DOHH2 (cell line): ENCODE results near the gene GRIPAP1.

Experiments
- H3F3A ChIP-seq: fragments of 200-600 bp; sonication (generic), shearing (Covaris generic); 2 replicates; pipeline ENCODE4 v1.6.0; 2016; ENCODE audit warnings: antibody characterized with exemption, mild to moderate bottlenecking; ENCODE audit not compliant: control insufficient read depth, insufficient read depth
- H3K27ac ChIP-seq: fragments of 200-600 bp; sonication (generic); 2 replicates; pipeline ENCODE4 v1.5.1; 2014; ENCODE audit warnings: low read depth, mild to moderate bottlenecking, low read length, moderate library complexity
- H3K27me3 ChIP-seq: fragments of 200-600 bp; sonication (generic); 2 replicates; pipeline ENCODE4 v1.6.1; 2014; ENCODE audit warnings: mild to moderate bottlenecking, low read length, mixed read lengths; ENCODE audit not compliant: control insufficient read depth
- H3K36me3 ChIP-seq: fragments of 200-600 bp; sonication (generic); 2 replicates; pipeline ENCODE4 v1.6.1; 2014; ENCODE audit warnings: mild to moderate bottlenecking, low read length, moderate library complexity, mixed read lengths; ENCODE audit not compliant: control insufficient read depth
- H3K4me1 ChIP-seq: fragments of 200-600 bp; sonication (generic); 2 replicates; pipeline ENCODE4 v1.6.1; 2014; ENCODE audit warnings: mild to moderate bottlenecking, low read length, mixed read lengths; ENCODE audit not compliant: control insufficient read depth
- H3K4me2 ChIP-seq: fragments of 200-600 bp; sonication (generic); 2 replicates; pipeline ENCODE4 v1.6.0; 2014; ENCODE audit warnings: mild to moderate bottlenecking, low read length, moderate library complexity
- H3K4me3 ChIP-seq: fragments of 200-600 bp; sonication (generic); 2 replicates; pipeline ENCODE4 v1.5.1; 2014; ENCODE audit warnings: mild to moderate bottlenecking, low read length, mixed read lengths
- H3K79me2 ChIP-seq: fragments of 200-600 bp; sonication (generic); 2 replicates; pipeline ENCODE4 v1.6.1; 2014; ENCODE audit warnings: mild to moderate bottlenecking, low read length, mixed read lengths; ENCODE audit not compliant: control insufficient read depth
- H3K9me2 ChIP-seq: fragments of 200-600 bp; sonication (generic); replicated peaks from 2 replicates; pipeline ENCODE4 v1.6.1; 2014; ENCODE audit warnings: mild to moderate bottlenecking, low read length, mixed read lengths; ENCODE audit not compliant: control insufficient read depth
- H3K9me3 ChIP-seq: fragments of 200-600 bp; sonication (generic); 2 replicates; pipeline ENCODE4 v1.6.1; 2014; ENCODE audit warnings: antibody characterized with exemption, low read length, mixed read lengths; ENCODE audit not compliant: control insufficient read depth, insufficient read depth
- H4K20me1 ChIP-seq: fragments of 200-600 bp; sonication (generic); 2 replicates; pipeline ENCODE4 v1.6.0; 2014; ENCODE audit warnings: low read depth, mild to moderate bottlenecking, antibody characterized with exemption, low read length, moderate library complexity; ENCODE audit not compliant: control insufficient read depth, insufficient read depth
- CTCF ChIP-seq: fragments of 200-600 bp; sonication (generic); IDR thresholded peaks from one replicate; pipeline ENCODE4 v1.5.1; 2014; ENCODE audit warnings: antibody characterized with exemption, mild to moderate bottlenecking, low read depth, low read length; ENCODE audit not compliant: poor library complexity, severe bottlenecking
- EZH2phosphoT487 ChIP-seq: fragments of 200-600 bp; sonication (generic); IDR thresholded peaks from 2 replicates; pipeline ENCODE4 v1.6.1; 2017; ENCODE audit warnings: borderline replicate concordance, mild to moderate bottlenecking, antibody characterized with exemption, low read length, moderate library complexity, mixed read lengths

The GRIPAP1 gene

GRCh38 chrX:49039598-49040375 lies 37.7 kb upstream of the GRIPAP1 start:
- H3K27ac ChIP-seq: no peak overlapping the region
- H3F3A ChIP-seq: no peaks in the 10 kb centered on the region
- peak overlapping the region; percentile 22; the same call in 1 of the 2 replicates for H3K4me3 ChIP-seq
- peaks cover 18% of the 10 kb centered on the region for H3K36me3 ChIP-seq
- TF ChIP-seq EZH2phosphoT487: no peak
- no peak for TF ChIP-seq CTCF
- peaks cover 31% of the 10 kb centered on the region for H3K4me1 ChIP-seq
- no peaks in the 10 kb centered on the region for H3K9me2 ChIP-seq
- H4K20me1 ChIP-seq: no peaks in the 10 kb centered on the region
- H3K79me2 ChIP-seq: peaks cover 14% of the 10 kb centered on the region
- no peaks in the 10 kb centered on the region for H3K27me3 ChIP-seq
- H3K9me3 ChIP-seq: no peaks in the 10 kb centered on the region
- peak overlapping the region; percentile 54 for H3K4me2 ChIP-seq

- TF ChIP-seq CTCF: no peak
- TF ChIP-seq EZH2phosphoT487: no peak
- H3K79me2 ChIP-seq: peaks cover 14% of the 10 kb centered on the region
- peaks cover 22% of the 10 kb centered on the region for H3K36me3 ChIP-seq
Observed at GRCh38 chrX:49037883-49038475, 35.9 kb upstream of the GRIPAP1 start.

GRCh38 chrX:49030283-49030682 lies 28.2 kb upstream of the GRIPAP1 start:
- Histone ChIP-seq H3K9me3 (no peaks in the 10 kb centered on the region), H3K27me3 (no peaks in the 10 kb centered on the region), H3F3A (no peaks in the 10 kb centered on the region), H3K27ac (no peak overlapping the region), H4K20me1 (no peaks in the 10 kb centered on the region), H3K4me2 (no peak overlapping the region), H3K9me2 (no peaks in the 10 kb centered on the region), H3K4me3 (no peak overlapping the region), H3K36me3 (peaks cover 3% of the 10 kb centered on the region), H3K79me2 (no peaks in the 10 kb centered on the region), H3K4me1 (no peaks in the 10 kb centered on the region)
- no peak for TF ChIP-seq EZH2phosphoT487
- no peak for TF ChIP-seq CTCF

More at GRCh38 chrX:49037883-49038475, 35.9 kb upstream of the GRIPAP1 start:
- Histone ChIP-seq H3K9me2 (no peaks in the 10 kb centered on the region), H3K4me3 (no peak overlapping the region), H3K27me3 (no peaks in the 10 kb centered on the region), H3K4me1 (peaks cover 25% of the 10 kb centered on the region), H3K9me3 (no peaks in the 10 kb centered on the region), H3F3A (no peaks in the 10 kb centered on the region), H3K4me2 (no peak overlapping the region), H4K20me1 (no peaks in the 10 kb centered on the region), H3K27ac (no peak overlapping the region)
